Erythroblast (primary cell): Measurements from ENCODE around the gene SH3BP5L.

Experiments
- DNase-seq, 2 experiments: peaks; one replicate each; lab custom pipeline; 2025; lab: John Stamatoyannopoulos, UW
- GATA1 ChIP-seq: IDR thresholded peaks from 2 replicates; pipeline ENCODE4 v1.6.1; 2011; ENCODE audit warnings: low read depth, mild to moderate bottlenecking, control low read depth, low read length, moderate library complexity
- POLR2A ChIP-seq: IDR thresholded peaks from 2 replicates; pipeline ENCODE4 v1.6.1; 2011; ENCODE audit warnings: mild to moderate bottlenecking, low read length

The SH3BP5L gene

DNA sequence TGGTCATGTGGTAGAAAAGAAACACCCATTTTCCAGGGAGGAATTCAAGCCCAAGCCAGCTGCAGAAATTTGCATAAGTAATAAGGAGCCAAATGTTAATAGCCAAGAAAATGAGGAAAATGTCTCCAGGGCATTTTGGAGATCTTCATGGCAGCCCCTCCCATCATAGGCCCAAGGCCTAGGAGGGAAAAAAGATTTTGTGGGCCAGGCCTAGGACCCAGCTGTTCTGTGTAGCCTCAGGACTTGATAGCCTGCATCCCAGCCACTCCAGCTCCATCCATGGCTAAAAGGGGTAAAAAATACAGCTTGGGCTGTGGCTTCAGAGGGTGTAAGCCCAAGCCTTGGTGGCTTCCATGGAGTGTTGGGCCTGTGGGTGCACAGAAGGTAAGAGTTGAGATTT is 48.7 kb downstream of the SH3BP5L start:
- no peak for TF ChIP-seq GATA1
- no peak for TF ChIP-seq POLR2A

DNA sequence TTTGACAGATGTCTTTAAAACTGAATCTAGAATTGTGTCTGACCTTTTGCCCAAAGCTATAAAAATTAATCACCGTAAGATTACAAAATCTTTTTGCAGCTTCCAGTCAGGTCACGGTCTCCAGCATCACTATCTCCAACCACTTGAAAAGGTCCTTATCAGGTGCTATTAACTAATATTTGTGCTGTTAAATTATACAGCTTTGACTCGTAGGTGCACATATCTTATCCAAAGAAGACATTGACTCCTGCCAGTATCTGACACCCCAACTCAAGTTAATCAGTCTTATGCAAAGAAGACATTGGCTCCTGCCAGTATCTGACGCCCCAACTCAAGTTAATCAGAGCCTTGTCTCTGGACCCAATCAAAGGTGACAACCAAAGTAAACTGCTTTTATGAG is 50.3 kb downstream of the SH3BP5L start:
- no peak for DNase-seq
- TF ChIP-seq POLR2A (no peak), GATA1 (no peak)

More for the DNA sequence above, 48.7 kb downstream of the SH3BP5L start:
- no peak for DNase-seq
